PC-9 (cell line): ENCODE results near the gene GPC1. TPM values are rescaled to one million over a fixed set of nuclear protein-coding genes. Genes with fewer than 3 reads are reported as not detected.

Source experiments
- BruUV-seq: library from RNA; stranded (reverse); fragments of 400-500 nt; replicated peaks from 2 replicates; lab custom pipeline; 2021; lab: Mats Ljungman, UMichigan
- CTCF ChIA-PET: fragments of 300-600 bp; sonication (Branson Sonifier 250); formaldehyde crosslinking; loops from one replicate; lab custom pipeline; 2022; ENCODE audit warnings: antibody characterized with exemption; lab: Charles Lee
- POLR2A ChIA-PET: fragments of 300-600 bp; sonication (Branson Sonifier 250); formaldehyde crosslinking; loops from one replicate; lab custom pipeline; 2022; ENCODE audit warnings: antibody characterized with exemption; ENCODE audit not compliant: unreplicated experiment; lab: Charles Lee
- DNase-seq, 2 experiments: peaks; one replicate each; pipeline versions ENCODE4 v3.0.0 to v3.0.0-alpha.2; 2015 to 2022; ENCODE audit warnings: mixed read lengths in 1 of 2
- H2AFZ ChIP-seq: fragments of 200-600 bp; sonication (generic); 2 replicates; pipeline ENCODE4 v1.8.1; 2017; ENCODE audit warnings: antibody characterized with exemption
- H3F3A ChIP-seq: fragments of 200-600 bp; sonication (generic); 2 replicates; pipeline ENCODE4 v1.8.1; 2017; ENCODE audit warnings: antibody characterized with exemption, mild to moderate bottlenecking, low read depth; ENCODE audit not compliant: insufficient read depth
- H3K27ac ChIP-seq: fragments of 200-600 bp; sonication (generic); 2 replicates; pipeline ENCODE4 v1.6.1; 2016; ENCODE audit warnings: mixed run types
- H3K27me3 ChIP-seq: fragments of 200-600 bp; sonication (generic); 2 replicates; pipeline ENCODE4 v1.6.1; 2016; ENCODE audit warnings: low read depth, mixed run types; ENCODE audit not compliant: insufficient read depth
- H3K36me3 ChIP-seq: fragments of 200-600 bp; sonication (generic); 2 replicates; pipeline ENCODE4 v1.6.1; 2016; ENCODE audit warnings: low read depth, mixed run types
- H3K4me1 ChIP-seq: fragments of 200-600 bp; sonication (generic); replicated peaks from 2 replicates; pipeline ENCODE4 v1.6.1; 2016; ENCODE audit warnings: mixed run types; ENCODE audit not compliant: insufficient read depth
- H3K4me2 ChIP-seq: fragments of 200-600 bp; sonication (generic); 2 replicates; pipeline ENCODE4 v1.6.1; 2017; ENCODE audit warnings: mixed run types
- H3K4me3 ChIP-seq: fragments of 200-600 bp; sonication (generic); 2 replicates; pipeline ENCODE4 v1.6.1; 2016; ENCODE audit warnings: mixed run types
- H3K79me2 ChIP-seq: fragments of 200-600 bp; sonication (generic); 2 replicates; pipeline ENCODE4 v1.6.1; 2017; ENCODE audit warnings: low read depth, mixed run types
- H3K9me2 ChIP-seq: fragments of 200-600 bp; sonication (generic); 2 replicates; pipeline ENCODE4 v1.8.1; 2017; ENCODE audit warnings: mild to moderate bottlenecking; ENCODE audit not compliant: insufficient read depth
- H3K9me3 ChIP-seq: fragments of 200-600 bp; sonication (generic); 2 replicates; pipeline ENCODE4 v1.8.1; 2016; ENCODE audit warnings: low read depth; ENCODE audit not compliant: insufficient read depth
- H4K20me1 ChIP-seq: fragments of 200-600 bp; sonication (generic); 2 replicates; pipeline ENCODE4 v1.8.1; 2017; ENCODE audit not compliant: insufficient read depth
- EZH2 ChIP-seq: fragments of 200-600 bp; sonication (generic); IDR thresholded peaks from 2 replicates; pipeline ENCODE4 v1.8.0; 2017; ENCODE audit warnings: antibody characterized with exemption, low read depth
- intact Hi-C: fragments of 100-400 bp; cut with micrococcal nuclease; formaldehyde crosslinking; loops from one replicate; pipeline ENCODE4 v1.10.0; 2022; ENCODE audit not compliant: unreplicated experiment
- total RNA-seq: library from RNA; stranded (reverse); gene quantifications from 2 replicates; pipeline ENCODE4 v1.2.3, GENCODE V29; 2021
- TF ChIP-seq, protein P1 (sequence below): fragments of 200-600 bp; sonication (generic); conservative IDR thresholded peaks from 2 replicates; pipeline ENCODE4 v1.6.1; 2017; ENCODE audit warnings: mixed run types, antibody characterized with exemption, mild to moderate bottlenecking, moderate library complexity

The GPC1 gene
- total RNA-seq, 1 experiment from 2014 or later: 302 TPM

DNA sequence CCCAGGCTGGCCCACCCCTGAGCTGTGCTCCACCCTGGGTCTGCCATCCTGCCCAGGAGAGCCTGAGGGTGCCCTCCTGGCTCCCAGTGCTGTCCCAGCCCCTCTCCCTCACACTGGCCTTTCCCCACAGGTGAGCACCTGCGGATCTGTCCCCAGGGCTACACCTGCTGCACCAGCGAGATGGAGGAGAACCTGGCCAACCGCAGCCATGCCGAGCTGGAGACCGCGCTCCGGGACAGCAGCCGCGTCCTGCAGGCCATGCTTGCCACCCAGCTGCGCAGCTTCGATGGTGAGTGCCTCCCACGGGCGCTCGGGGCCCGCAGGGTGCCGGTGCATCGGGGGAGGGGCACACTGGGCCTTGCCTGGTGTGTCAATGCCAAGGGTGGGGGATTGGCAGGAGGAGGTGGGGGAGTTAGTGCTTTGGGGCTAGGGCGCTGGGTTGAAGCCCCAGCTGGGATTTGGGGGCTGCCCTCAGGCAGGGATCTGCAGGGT, 23.5 kb downstream of the GPC1 start:
- H4K20me1 ChIP-seq: peaks cover 13% of the 10 kb centered on the region
- no peak for DNase-seq
- H3K27ac ChIP-seq: peak overlapping the region; percentile 84; the same call in 1 of the 2 replicates
- H3K4me2 ChIP-seq: peak overlapping the region; percentile 72
- H3F3A ChIP-seq: peaks cover 50% of the 10 kb centered on the region
- no TSS peak for BruUV-seq
- H3K4me3 ChIP-seq: no peak overlapping the region
- ChIA-PET POLR2A (interaction anchor here (1.0 kb wide), 1 partner anchor 71 kb away, joined by 7 read pairs; no protein-coding TSS in a partner anchor), CTCF (no interaction called here)
- H3K9me2 ChIP-seq: no peaks in the 10 kb centered on the region
- peaks cover 17% of the 10 kb centered on the region for H3K79me2 ChIP-seq
- no peak overlapping the region for H2AFZ ChIP-seq
- H3K27me3 ChIP-seq: no peaks in the 10 kb centered on the region
- intact Hi-C loops: loop anchor here (1.0 to 10.0 kb wide), 3 partner anchors 25 to 394 kb away; no protein-coding TSS in a partner anchor
- no peaks in the 10 kb centered on the region for H3K9me3 ChIP-seq
- peaks cover 4% of the 10 kb centered on the region; the same call in 1 of the 2 replicates for H3K36me3 ChIP-seq
- TF ChIP-seq, protein P1, sequence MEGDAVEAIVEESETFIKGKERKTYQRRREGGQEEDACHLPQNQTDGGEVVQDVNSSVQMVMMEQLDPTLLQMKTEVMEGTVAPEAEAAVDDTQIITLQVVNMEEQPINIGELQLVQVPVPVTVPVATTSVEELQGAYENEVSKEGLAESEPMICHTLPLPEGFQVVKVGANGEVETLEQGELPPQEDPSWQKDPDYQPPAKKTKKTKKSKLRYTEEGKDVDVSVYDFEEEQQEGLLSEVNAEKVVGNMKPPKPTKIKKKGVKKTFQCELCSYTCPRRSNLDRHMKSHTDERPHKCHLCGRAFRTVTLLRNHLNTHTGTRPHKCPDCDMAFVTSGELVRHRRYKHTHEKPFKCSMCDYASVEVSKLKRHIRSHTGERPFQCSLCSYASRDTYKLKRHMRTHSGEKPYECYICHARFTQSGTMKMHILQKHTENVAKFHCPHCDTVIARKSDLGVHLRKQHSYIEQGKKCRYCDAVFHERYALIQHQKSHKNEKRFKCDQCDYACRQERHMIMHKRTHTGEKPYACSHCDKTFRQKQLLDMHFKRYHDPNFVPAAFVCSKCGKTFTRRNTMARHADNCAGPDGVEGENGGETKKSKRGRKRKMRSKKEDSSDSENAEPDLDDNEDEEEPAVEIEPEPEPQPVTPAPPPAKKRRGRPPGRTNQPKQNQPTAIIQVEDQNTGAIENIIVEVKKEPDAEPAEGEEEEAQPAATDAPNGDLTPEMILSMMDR: no peak
- TF ChIP-seq EZH2: no peak
- peaks cover 56% of the 10 kb centered on the region for H3K4me1 ChIP-seq

- H3K9me2 ChIP-seq: no peaks in the 10 kb centered on the region
- ChIA-PET CTCF (no interaction called here), POLR2A (no interaction called here)
- peaks cover 8% of the 10 kb centered on the region for H4K20me1 ChIP-seq
- H3K79me2 ChIP-seq: peaks cover 10% of the 10 kb centered on the region
- no TSS peak for BruUV-seq
- no peaks in the 10 kb centered on the region for H3K27me3 ChIP-seq
- H2AFZ ChIP-seq: no peak overlapping the region
- TF ChIP-seq, protein P1: no peak
- no peak for TF ChIP-seq EZH2
- H3F3A ChIP-seq: peaks cover 45% of the 10 kb centered on the region
- H3K4me1 ChIP-seq: peaks cover 51% of the 10 kb centered on the region
- H3K9me3 ChIP-seq: no peaks in the 10 kb centered on the region
- no peak overlapping the region for H3K4me2 ChIP-seq
- intact Hi-C loops: loop anchor here (10.0 kb wide), 1 partner anchor 395 kb away; no protein-coding TSS in a partner anchor
- no peak for DNase-seq
- peaks cover 10% of the 10 kb centered on the region; the same call in 1 of the 2 replicates for H3K36me3 ChIP-seq
- no peak overlapping the region for H3K4me3 ChIP-seq
- no peak overlapping the region for H3K27ac ChIP-seq
Observed at GRCh38 chr2:240459401-240460252, 24.2 kb downstream of the GPC1 start.

DNA sequence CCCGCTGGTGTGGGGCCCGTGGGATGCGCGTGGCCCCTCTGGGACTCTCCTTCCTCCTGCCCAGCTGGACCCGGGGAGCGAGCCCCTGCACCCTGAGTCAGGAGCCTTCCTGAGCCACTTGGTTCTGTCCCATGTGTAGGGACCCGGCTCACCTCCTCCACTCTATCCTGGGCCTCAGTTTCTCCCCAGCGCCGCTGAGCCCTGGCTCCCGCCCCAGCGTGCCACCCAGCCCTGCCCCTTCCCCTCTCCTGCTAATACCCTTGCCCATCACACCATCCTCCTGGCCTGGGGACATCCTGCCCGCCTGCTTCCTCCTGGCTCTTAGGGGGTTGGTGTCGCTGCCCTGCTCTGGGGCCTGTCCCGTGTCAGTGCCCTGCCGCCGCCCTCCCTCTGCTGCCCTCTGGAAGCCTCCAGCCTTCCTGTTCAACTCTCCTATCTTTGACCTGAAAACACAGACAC, 24.8 kb downstream of the GPC1 start:
- H3K27me3 ChIP-seq: no peaks in the 10 kb centered on the region
- TF ChIP-seq, protein P1: no peak
- no peak for TF ChIP-seq EZH2
- CTCF ChIA-PET: no interaction called here
- H3K4me3 ChIP-seq: no peak overlapping the region
- no peak for DNase-seq
- no TSS peak for BruUV-seq
- H4K20me1 ChIP-seq: peaks cover 5% of the 10 kb centered on the region; the same call in 1 of the 2 replicates
- peaks cover 39% of the 10 kb centered on the region for H3F3A ChIP-seq
- H3K9me2 ChIP-seq: no peaks in the 10 kb centered on the region
- H3K4me2 ChIP-seq: no peak overlapping the region
- no peaks in the 10 kb centered on the region for H3K9me3 ChIP-seq
- H3K4me1 ChIP-seq: peaks cover 45% of the 10 kb centered on the region
- intact Hi-C loops: no loop called here
- POLR2A ChIA-PET: no interaction called here
- H3K79me2 ChIP-seq: peaks cover 4% of the 10 kb centered on the region; the same call in 1 of the 2 replicates
- no peak overlapping the region for H2AFZ ChIP-seq
- no peak overlapping the region for H3K27ac ChIP-seq
- H3K36me3 ChIP-seq: peaks cover 10% of the 10 kb centered on the region; the same call in 1 of the 2 replicates
